B cell (primary cell): ENCODE measurements around the gene GATAD2A. TPM values are rescaled to one million over a fixed set of nuclear protein-coding genes. Genes with fewer than 3 reads are reported as not detected.

Experiments used
- ATAC-seq: fragments of 200-7000 bp; cut with Tn5 transposase; one replicate; pipeline ENCODE4 v1.10.0; 2021; ENCODE audit warnings: low read depth, mild to moderate bottlenecking, moderate number of reproducible peaks, moderate library complexity
- CTCF ChIA-PET: fragments of 350-600 bp; sonication (Branson Sonifier 250); formaldehyde crosslinking; loops from one replicate; lab custom pipeline; 2021; ENCODE audit warnings: antibody characterized with exemption, inconsistent platforms; lab: Charles Lee
- POLR2A ChIA-PET: fragments of 350-600 bp; sonication (Branson Sonifier 250); formaldehyde crosslinking; loops from one replicate; lab custom pipeline; 2021; ENCODE audit warnings: antibody characterized with exemption; lab: Charles Lee
- DNase-seq: peaks from one replicate; pipeline ENCODE4 v3.0.0; 2013
- H2AFZ ChIP-seq: 2 replicates; pipeline ENCODE4 v1.6.1; 2012; ENCODE audit warnings: mild to moderate bottlenecking, low read depth, low read length; ENCODE audit not compliant: insufficient read depth, poor library complexity, severe bottlenecking
- H3K27ac ChIP-seq, 2 donors: 1 replicate in 1 of 2; 2 replicates in 1 of 2; pipeline ENCODE4 v1.5.1; 2012 to 2013; ENCODE audit warnings: low read length in 2 of 2, mild to moderate bottlenecking in 2 of 2, moderate library complexity in 1 of 2
- H3K27me3 ChIP-seq, 4 experiments: fragments of 200-600 bp in 1 of 4; sonication (generic) in 1 of 4; replicated peaks in 1 of 4; 1 replicate in 2 of 4; 2 replicates in 2 of 4; pipeline versions ENCODE4 v1.6.1 to v1.7.0; 2013 to 2016; ENCODE audit warnings: low read length in 3 of 4, mild to moderate bottlenecking in 2 of 4, mixed read lengths in 1 of 4, moderate library complexity in 1 of 4; ENCODE audit not compliant: insufficient read depth in 4 of 4, control insufficient read depth in 3 of 4; ENCODE audit errors: control extremely low read depth in 1 of 4
- H3K36me3 ChIP-seq, 2 experiments: replicated peaks in 1 of 2; 1 replicate in 1 of 2; 2 replicates in 1 of 2; pipeline versions ENCODE4 v1.6.1 to v1.7.1; 2013; ENCODE audit warnings: low read length in 1 of 2; ENCODE audit not compliant: insufficient read depth in 2 of 2, control insufficient read depth in 1 of 2; ENCODE audit errors: control extremely low read depth in 1 of 2, extremely low read depth in 1 of 2
- H3K4me1 ChIP-seq, 2 donors: fragments of 200-600 bp in 1 of 2; sonication (generic) in 1 of 2; 1 replicate in 1 of 2; 2 replicates in 1 of 2; pipeline versions ENCODE4 v1.5.1 to v1.6.1; 2013 to 2017; ENCODE audit warnings: low read length in 2 of 2; ENCODE audit not compliant: control insufficient read depth in 2 of 2, insufficient read depth in 2 of 2
- H3K4me2 ChIP-seq: replicated peaks from 2 replicates; pipeline ENCODE3; 2012; ENCODE audit warnings: mild to moderate bottlenecking, low read depth, low read length; ENCODE audit not compliant: poor library complexity, severe bottlenecking
- H3K4me3 ChIP-seq, 5 experiments: fragments of 200-600 bp in 1 of 5; sonication (generic) in 1 of 5; 1 replicate in 3 of 5; 2 replicates in 2 of 5; pipeline versions ENCODE4 v1.5.1 to v1.7.0; 2011 to 2016; ENCODE audit warnings: low read length in 4 of 5, mild to moderate bottlenecking in 4 of 5, low read depth in 2 of 5, control low read depth in 1 of 5, moderate library complexity in 1 of 5; ENCODE audit not compliant: insufficient read depth in 1 of 5; ENCODE audit errors: control extremely low read depth in 1 of 5, extremely low read depth in 1 of 5
- H3K79me2 ChIP-seq: fragments of 200-600 bp; sonication (generic); one replicate; pipeline ENCODE4 v1.6.0; 2016; ENCODE audit warnings: low read length; ENCODE audit not compliant: control insufficient read depth, insufficient read depth
- H3K9ac ChIP-seq: fragments of 200-600 bp; sonication (generic); 2 replicates; pipeline ENCODE4 v1.6.1; 2017; ENCODE audit warnings: mild to moderate bottlenecking, low read length, moderate library complexity
- H3K9me3 ChIP-seq, 3 donors: one replicate each; pipeline versions ENCODE4 v1.6.1 to v1.7.1; 2013; ENCODE audit warnings: low read length in 2 of 3; ENCODE audit not compliant: control insufficient read depth in 2 of 3, insufficient read depth in 1 of 3; ENCODE audit errors: control extremely low read depth in 1 of 3
- H4K20me1 ChIP-seq: 2 replicates; pipeline ENCODE4 v1.6.0; 2012; ENCODE audit warnings: mild to moderate bottlenecking, low read length; ENCODE audit not compliant: insufficient read depth, control insufficient read depth, poor library complexity, severe bottlenecking
- H3K27ac Mint-ChIP-seq: one replicate; pipeline ENCODE4 v1.8.0; 2021; ENCODE audit warnings: mixed read lengths
- H3K27me3 Mint-ChIP-seq: one replicate; pipeline ENCODE4 v1.8.0; 2021; ENCODE audit warnings: mixed read lengths
- H3K4me1 Mint-ChIP-seq: one replicate; pipeline ENCODE4 v1.8.0; 2021; ENCODE audit warnings: mixed read lengths
- H3K4me3 Mint-ChIP-seq: one replicate; pipeline ENCODE4 v1.8.0; 2021; ENCODE audit warnings: mixed read lengths
- H3K9me3 Mint-ChIP-seq: one replicate; pipeline ENCODE4 v1.8.0; 2022; ENCODE audit warnings: mixed read lengths; ENCODE audit not compliant: insufficient read depth
- EZH2 ChIP-seq: IDR thresholded peaks from 2 replicates; pipeline ENCODE4 v1.6.1; 2012; ENCODE audit warnings: borderline replicate concordance, low read depth, mild to moderate bottlenecking, moderate library complexity, low read length; ENCODE audit not compliant: insufficient read depth, poor library complexity, severe bottlenecking
- WGBS: methylation state at CpG from one replicate; pipeline ENCODE4 v1.1.5; 2013; ENCODE audit warnings: missing lambda C conversion rate; ENCODE audit not compliant: insufficient coverage; 5-methylcytosine and 5-hydroxymethylcytosine counted together
- intact Hi-C: fragments of 100-400 bp; cut with micrococcal nuclease; formaldehyde crosslinking; loops from one replicate; pipeline ENCODE4 v1.10.0; 2022
- polyA plus RNA-seq: library from polyadenylated mRNA; depleted of rRNA; stranded (reverse); fragments of >200 nt; gene quantifications from 2 replicates; pipeline ENCODE4 v1.2.3, GENCODE V29; 2012
- total RNA-seq, 2 donors: library from RNA; stranded (reverse); fragments of 120-200 nt in 1 of 2; gene quantifications; 1 replicate in 1 of 2; 2 replicates in 1 of 2; pipeline versions ENCODE4 v1.2.3 to v1.2.4, GENCODE V29; 2013 to 2022
- TF ChIP-seq, protein P1 (sequence below): fragments of 200-600 bp; IDR thresholded peaks from one replicate; pipeline ENCODE4 v1.8.0; 2022; ENCODE audit warnings: antibody characterized with exemption, mild to moderate bottlenecking

The GATAD2A gene
- total and polyA plus RNA-seq, 2 donors (not counting 1 experiment from before 2014, with no cell fraction given): 28.8 to 76.3 TPM

DNA sequence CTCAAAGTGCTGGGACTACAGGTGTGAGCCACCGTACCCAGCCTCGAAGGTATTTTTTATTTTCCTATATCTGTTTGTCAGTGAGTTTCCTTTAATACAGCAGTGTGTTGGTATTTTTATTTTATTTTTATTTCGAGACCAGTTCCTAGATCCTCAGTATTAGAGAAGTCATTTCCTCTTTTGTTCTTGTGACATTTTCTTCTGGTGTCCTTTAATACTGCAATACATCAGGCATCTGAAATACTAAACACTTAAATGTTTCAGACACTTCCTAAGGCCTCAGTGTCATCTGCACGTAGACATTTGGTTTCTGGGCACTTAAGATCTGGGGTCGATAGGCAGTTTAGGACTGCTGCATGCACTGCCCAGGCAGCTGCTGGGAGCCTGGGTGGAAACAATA lies 22.5 kb downstream of the GATAD2A start:
- no peak overlapping the region for H3K9ac ChIP-seq
- H3K27ac Mint-ChIP-seq: no peak overlapping the region
- no peak overlapping the region for H3K4me2 ChIP-seq
- no peak overlapping the region for H2AFZ ChIP-seq
- H3K79me2 ChIP-seq: peaks cover 100% of the 10 kb centered on the region
- no CpG with 5 or more reads among the region's 5 CpGs for WGBS
- ATAC-seq (no peak), DNase-seq (no peak)
- H3K9me3 Mint-ChIP-seq: no peaks in the 10 kb centered on the region
- no peak overlapping the region for H3K4me3 ChIP-seq
- no peaks in the 10 kb centered on the region for H3K27me3 ChIP-seq
- H3K27ac ChIP-seq: no peak overlapping the region
- no peak for TF ChIP-seq EZH2
- TF ChIP-seq, protein P1, sequence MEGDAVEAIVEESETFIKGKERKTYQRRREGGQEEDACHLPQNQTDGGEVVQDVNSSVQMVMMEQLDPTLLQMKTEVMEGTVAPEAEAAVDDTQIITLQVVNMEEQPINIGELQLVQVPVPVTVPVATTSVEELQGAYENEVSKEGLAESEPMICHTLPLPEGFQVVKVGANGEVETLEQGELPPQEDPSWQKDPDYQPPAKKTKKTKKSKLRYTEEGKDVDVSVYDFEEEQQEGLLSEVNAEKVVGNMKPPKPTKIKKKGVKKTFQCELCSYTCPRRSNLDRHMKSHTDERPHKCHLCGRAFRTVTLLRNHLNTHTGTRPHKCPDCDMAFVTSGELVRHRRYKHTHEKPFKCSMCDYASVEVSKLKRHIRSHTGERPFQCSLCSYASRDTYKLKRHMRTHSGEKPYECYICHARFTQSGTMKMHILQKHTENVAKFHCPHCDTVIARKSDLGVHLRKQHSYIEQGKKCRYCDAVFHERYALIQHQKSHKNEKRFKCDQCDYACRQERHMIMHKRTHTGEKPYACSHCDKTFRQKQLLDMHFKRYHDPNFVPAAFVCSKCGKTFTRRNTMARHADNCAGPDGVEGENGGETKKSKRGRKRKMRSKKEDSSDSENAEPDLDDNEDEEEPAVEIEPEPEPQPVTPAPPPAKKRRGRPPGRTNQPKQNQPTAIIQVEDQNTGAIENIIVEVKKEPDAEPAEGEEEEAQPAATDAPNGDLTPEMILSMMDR: no peak
- peaks cover 0 to 3% of the 10 kb centered on the region in 2 experiments for H3K36me3 ChIP-seq
- H4K20me1 ChIP-seq: peaks cover 99% of the 10 kb centered on the region
- peaks cover 23 to 24% of the 10 kb centered on the region in 2 donors for H3K4me1 ChIP-seq
- no peak overlapping the region for H3K4me3 Mint-ChIP-seq
- H3K4me1 Mint-ChIP-seq: peaks cover 77% of the 10 kb centered on the region
- POLR2A ChIA-PET: no interaction called here
- CTCF ChIA-PET: no interaction called here
- H3K27me3 Mint-ChIP-seq: no peaks in the 10 kb centered on the region
- intact Hi-C loops: no loop called here
- H3K9me3 ChIP-seq: no peaks in the 10 kb centered on the region

DNA sequence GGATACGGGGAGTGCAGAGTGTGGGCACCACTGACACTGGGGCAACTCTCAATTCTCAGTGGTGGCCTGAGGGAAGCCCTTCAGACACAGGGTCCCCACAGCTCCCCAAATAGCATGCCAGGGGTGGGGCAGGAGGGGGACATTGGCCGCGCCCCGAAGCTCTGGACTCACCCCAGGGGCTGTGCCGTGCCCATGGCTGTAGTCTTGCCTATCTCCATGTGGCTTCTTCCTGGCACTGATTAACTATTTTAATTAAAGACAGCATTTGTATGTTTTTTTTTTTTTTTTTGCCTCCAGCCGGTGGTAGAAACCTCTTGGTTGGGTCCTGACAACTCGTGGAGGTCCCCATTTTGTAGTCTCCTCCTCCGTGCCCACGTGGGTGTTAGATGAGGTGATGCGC lies 23.3 kb downstream of the GATAD2A start:
- H3K27ac ChIP-seq: no peak overlapping the region
- ATAC-seq: no peak
- peaks cover 0 to 3% of the 10 kb centered on the region in 2 experiments for H3K36me3 ChIP-seq
- H3K4me1 ChIP-seq: peaks cover 20 to 24% of the 10 kb centered on the region in 2 donors
- H4K20me1 ChIP-seq: peaks cover 99% of the 10 kb centered on the region
- H3K9me3 ChIP-seq: no peaks in the 10 kb centered on the region
- ChIA-PET POLR2A (no interaction called here), CTCF (no interaction called here)
- intact Hi-C loops: no loop called here
- no peak overlapping the region for H3K4me3 ChIP-seq
- H3K9me3 Mint-ChIP-seq: no peaks in the 10 kb centered on the region
- no peak for TF ChIP-seq EZH2
- TF ChIP-seq, protein P1: no peak
- H3K4me2 ChIP-seq: no peak overlapping the region
- H3K79me2 ChIP-seq: peaks cover 100% of the 10 kb centered on the region
- H3K27me3 Mint-ChIP-seq: no peaks in the 10 kb centered on the region
- 100% methylated on average over 8 of the region's 10 CpGs for WGBS
- no peak for DNase-seq
- H3K9ac ChIP-seq: no peak overlapping the region
- no peak overlapping the region for H3K27ac Mint-ChIP-seq
- H3K4me3 Mint-ChIP-seq: no peak overlapping the region
- no peak overlapping the region for H2AFZ ChIP-seq
- peaks cover 77% of the 10 kb centered on the region for H3K4me1 Mint-ChIP-seq
- H3K27me3 ChIP-seq: no peaks in the 10 kb centered on the region
